T-helper 1 cell treated with Interleukin-12 subunit alpha and Interleukin-12 subunit beta and Interleukin-4 antibody, amounts not matched to agents 30 ng/mL and 1 ng/mL, for 36 hours (primary cell): Measurements from ENCODE around the gene LCT. TPM values are rescaled to one million over a fixed set of nuclear protein-coding genes. Genes with fewer than 3 reads are reported as not detected.

Experiments
- intact Hi-C: fragments of 100-400 bp; cut with micrococcal nuclease; formaldehyde crosslinking; loops from one replicate; pipeline ENCODE4 v1.15.1; 2024
- total RNA-seq: library from RNA; stranded (reverse); gene quantifications from 2 replicates; pipeline ENCODE4 v1.2.3, GENCODE V29; 2022

Gene LCT
- total RNA-seq, 1 donor from 2014 or later = 0.74 TPM

- intact Hi-C loops = no loop called here
Measured at GRCh38 chr2:135798762-135799161, 38.2 kb downstream of the LCT start.

- intact Hi-C loops = no loop called here
Measured at GRCh38 chr2:135798275-135798705, 38.7 kb downstream of the LCT start.

GRCh38 chr2:135797497-135798274 is 39.3 kb downstream of the LCT start:
- intact Hi-C loops = loop anchor here (1.0 to 2.0 kb wide), 7 partner anchors 23 to 808 kb away; partner anchors contain the start of genes R3HDM1, UBXN4 and ZRANB3

- intact Hi-C loops = loop anchor here (1.0 to 2.0 kb wide), 7 partner anchors 24 to 807 kb away; partner anchors contain the start of genes R3HDM1, UBXN4 and ZRANB3
Measured at GRCh38 chr2:135796606-135797005, 40.4 kb downstream of the LCT start.

GRCh38 chr2:135795641-135796040 is 41.3 kb downstream of the LCT start:
- intact Hi-C loops = loop anchor here (2.0 kb wide), 1 partner anchor 265 kb away; the partner anchor contains the start of genes R3HDM1 and ZRANB3

GRCh38 chr2:135792401-135793150 is 44.4 kb downstream of the LCT start:
- intact Hi-C loops = no loop called here

- intact Hi-C loops = no loop called here
Measured at GRCh38 chr2:135791418-135792190, 45.4 kb downstream of the LCT start.

- intact Hi-C loops = no loop called here
Measured at GRCh38 chr2:135790423-135790822, 46.6 kb downstream of the LCT start.

- intact Hi-C loops = no loop called here
Measured at GRCh38 chr2:135786823-135787222, 50.2 kb downstream of the LCT start.

GRCh38 chr2:135785032-135785431 is 52.0 kb downstream of the LCT start:
- intact Hi-C loops = no loop called here

- intact Hi-C loops = no loop called here
Measured at GRCh38 chr2:135783439-135783838, 53.5 kb downstream of the LCT start.

- intact Hi-C loops = no loop called here
Measured at GRCh38 chr2:135782231-135782630, 54.8 kb downstream of the LCT start.

- intact Hi-C loops = no loop called here
Measured at GRCh38 chr2:135776367-135776766, 60.6 kb downstream of the LCT start.

GRCh38 chr2:135775420-135775819 is 61.6 kb downstream of the LCT start:
- intact Hi-C loops = no loop called here

- intact Hi-C loops = no loop called here
Measured at GRCh38 chr2:135773917-135774316, 63.1 kb downstream of the LCT start.

GRCh38 chr2:135773319-135773718 is 63.7 kb downstream of the LCT start:
- intact Hi-C loops = no loop called here

- intact Hi-C loops = no loop called here
Measured at GRCh38 chr2:135768863-135769262, 68.1 kb downstream of the LCT start.

- intact Hi-C loops = no loop called here
Measured at GRCh38 chr2:135762530-135762929, 74.5 kb downstream of the LCT start.

- intact Hi-C loops = no loop called here
Measured at GRCh38 chr2:135762022-135762421, 75.0 kb downstream of the LCT start.

GRCh38 chr2:135756692-135757091 is 80.3 kb downstream of the LCT start:
- intact Hi-C loops = loop anchor here (2.0 kb wide), 1 partner anchor 14 kb away; no protein-coding TSS in a partner anchor

GRCh38 chr2:135755573-135755972 is 81.4 kb downstream of the LCT start:
- intact Hi-C loops = no loop called here
